IMR-90 (cell line): Measurements from ENCODE around the gene MAP3K5. TPM values are rescaled to one million over a fixed set of nuclear protein-coding genes. Genes with fewer than 3 reads are reported as not detected.

Source experiments
- CTCF ChIP-seq: conservative IDR thresholded peaks from 2 replicates; pipeline ENCODE4 v1.5.1; 2012; ENCODE audit warnings: mild to moderate bottlenecking, low read depth, low read length, improper control_type of control experiment
- MXI1 ChIP-seq: IDR thresholded peaks from 2 replicates; pipeline ENCODE4 v1.6.1; 2012; ENCODE audit warnings: low read depth, mild to moderate bottlenecking, low read length, moderate library complexity, borderline replicate concordance
- polyA plus RNA-seq, 3 experiments: library from polyadenylated mRNA; depleted of rRNA; stranded (reverse); fragments of >200 nt; gene quantifications; 2 replicates each; pipeline ENCODE4 v1.2.3, GENCODE V29; 2012; ENCODE audit warnings: low replicate concordance in 1 of 3
- total RNA-seq: library from RNA; depleted of rRNA; stranded (reverse); fragments of >200 nt; gene quantifications from 2 replicates; pipeline ENCODE4 v1.2.3, GENCODE V29; 2012

MAP3K5 gene
- total and polyA plus RNA-seq, 2 of the 4 experiments (the other 2 are of a cell fraction): 5.4 to 17.6 TPM

- TF ChIP-seq CTCF: no peak
- TF ChIP-seq MXI1: 0 out of 2 replicates have a peak, but pooled peaks have one; percentile 25
Observed at GRCh38 chr6:136593748-136594490, 198.4 kb downstream of the MAP3K5 start (continued).
